ENCODE measurements around the gene DACH1. TPM values are rescaled to one million over a fixed set of nuclear protein-coding genes. Genes with fewer than 3 reads are reported as not detected.

The DACH1 gene
- total and polyA plus RNA-seq, 9 of the 15 experiments (the other 6 are each of a cell fraction or from before 2014, with no cell fraction given) = 0.04 to 0.07 (median 0.04) TPM; not detected in 2

DNA sequence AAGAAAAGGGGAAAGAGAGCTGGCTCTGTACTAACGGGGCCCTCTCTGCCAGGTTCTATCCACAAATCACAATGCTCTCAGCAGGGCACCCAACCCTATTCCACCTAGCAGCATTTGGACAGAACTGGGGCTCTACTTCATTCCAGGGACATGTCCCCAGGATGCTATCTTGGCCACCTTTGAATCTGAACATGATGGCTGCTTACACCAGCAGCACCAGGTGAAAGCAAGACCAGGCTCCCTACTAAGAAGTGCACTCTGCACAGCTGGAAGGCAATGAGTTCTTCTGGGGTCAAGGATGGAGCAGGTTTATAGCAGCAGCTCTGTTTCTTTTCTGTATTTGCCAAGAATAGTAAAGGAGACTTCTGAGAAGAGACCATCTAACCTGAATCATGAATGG is 222.4 kb downstream of the DACH1 start:
- Histone ChIP-seq H3K79me2 (ENCODE audit: control insufficient read depth, insufficient read depth, low read length) (no peaks in the 10 kb centered on the region), H3K9ac (ENCODE audit: insufficient read depth in 1 of 2, low read depth in 2 of 2, low read length in 2 of 2) (no peak overlapping the region), H3K4me3 (no peak overlapping the region), H2AFZ (ENCODE audit: low read depth, low read length) (no peak overlapping the region), H3K36me3 (ENCODE audit: control insufficient read depth, insufficient read depth, low read length) (no peaks in the 10 kb centered on the region), H3K4me2 (ENCODE audit: insufficient read depth, low read length) (no peak overlapping the region), H4K20me1 (replicated peaks; ENCODE audit: control insufficient read depth, insufficient read depth, low read length) (no peaks in the 10 kb centered on the region), H3K9me1 (ENCODE audit: control insufficient read depth, insufficient read depth, low read length) (no peaks in the 10 kb centered on the region), H3K27me3 (ENCODE audit: control insufficient read depth in 2 of 2, insufficient read depth in 2 of 2, low read length in 2 of 2) (no peaks in the 10 kb centered on the region), H3K9me3 (replicated peaks; ENCODE audit: control insufficient read depth, insufficient read depth, low read depth, low read length) (no peaks in the 10 kb centered on the region), H3K27ac (ENCODE audit: extremely low read depth, low read depth, low read length) (no peak overlapping the region), H3K4me1 (replicated peaks in 1 of 2; ENCODE audit: control insufficient read depth in 2 of 2, insufficient read depth in 2 of 2, low read length in 2 of 2) (no peaks in the 10 kb centered on the region)
- FAIRE-seq (no peak), DNase-seq (ENCODE audit: extremely low read depth in 1 of 4, low spot score in 3 of 4) (no peak), ATAC-seq (no peak)
- intact Hi-C loops (cut with micrococcal nuclease) = no loop called here
- 0% methylated on average over 1 of the region's 1 CpG for WGBS (ENCODE audit: insufficient coverage, low coverage, missing lambda C conversion rate)
- TF ChIP-seq TAF7 (tag; IDR thresholded peaks at IDR 0.05) (no peak), ZNF212 (CRISPR knock-in tag; IDR thresholded peaks at IDR 0.05) (no peak), MCM2 (IDR thresholded peaks at IDR 0.05; ENCODE audit: low read depth) (no peak), HIVEP1 (CRISPR knock-in tag; IDR thresholded peaks at IDR 0.05) (no peak), ZNF444 (CRISPR knock-in tag; IDR thresholded peaks at IDR 0.05) (no peak), ZNF311 (CRISPR knock-in tag; IDR thresholded peaks at IDR 0.05) (no peak), MCM7 (IDR thresholded peaks at IDR 0.05) (no peak), ZNF584 (CRISPR knock-in tag; IDR thresholded peaks at IDR 0.05; ENCODE audit: low read depth) (no peak), TRIM24 (IDR thresholded peaks at IDR 0.05) (no peak), TCFL5 (CRISPR knock-in tag; conservative IDR thresholded peaks at IDR 0.05) (no peak), SETDB1 (IDR thresholded peaks at IDR 0.05; ENCODE audit: low read length) (no peak), ZNF197 (CRISPR knock-in tag; IDR thresholded peaks at IDR 0.05; ENCODE audit: low read depth) (no peak), GTF2F1 (IDR thresholded peaks at IDR 0.05; ENCODE audit: low read depth, low read length) (no peak), CXXC5 (CRISPR knock-in tag; IDR thresholded peaks at IDR 0.05) (no peak), ADNP (tag; IDR thresholded peaks at IDR 0.05) (no peak), SIX5 (IDR thresholded peaks at IDR 0.05; ENCODE audit: borderline replicate concordance in 1 of 2, insufficient read depth in 1 of 2, low read depth in 1 of 2, low read length in 2 of 2) (no peak), ILK (tag; IDR thresholded peaks at IDR 0.05; ENCODE audit: borderline replicate concordance, low read depth) (no peak)
- no TSS peak for BruUV-seq (replicated peaks)
- in situ Hi-C loops (cut with MboI) = no loop called here
- CTCF ChIA-PET (ENCODE audit: low intra/inter-chr PET ratio) = no interaction called here
- POLR2A ChIA-PET = no interaction called here

Data from K562 (cell line).